ENCODE data around the gene SLC11A1.

Gene SLC11A1

GRCh38 chr2:218378053-218378452 is 4.0 kb upstream of the SLC11A1 start:
- no peaks in the 10 kb centered on the region for H3K4me1 ChIP-seq (ENCODE audit: control insufficient read depth, insufficient read depth, low read length)

GRCh38 chr2:218382785-218383184 is 712 bp downstream of the SLC11A1 start:
- H3K9me3 ChIP-seq (ENCODE audit: control insufficient read depth, insufficient read depth, low read depth, low read length): no peaks in the 10 kb centered on the region
- no peak for TF ChIP-seq ZBTB20 (tag by site-specific recombination; IDR thresholded peaks at IDR 0.05)
- TF ChIP-seq SALL2 (tag by site-specific recombination; IDR thresholded peaks at IDR 0.05; ENCODE audit: borderline replicate concordance): no peak
- no peak for TF ChIP-seq TRIM28 (IDR thresholded peaks at IDR 0.05; ENCODE audit: borderline replicate concordance, low read length)
- TF ChIP-seq, protein P1, sequence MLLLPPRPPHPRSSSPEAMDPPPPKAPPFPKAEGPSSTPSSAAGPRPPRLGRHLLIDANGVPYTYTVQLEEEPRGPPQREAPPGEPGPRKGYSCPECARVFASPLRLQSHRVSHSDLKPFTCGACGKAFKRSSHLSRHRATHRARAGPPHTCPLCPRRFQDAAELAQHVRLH (tag by site-specific recombination; IDR thresholded peaks at IDR 0.05): no peak
- TF ChIP-seq ZNF324 (tag by site-specific recombination; IDR thresholded peaks at IDR 0.05): no peak
- TF ChIP-seq ZNF239 (tag by site-specific recombination; IDR thresholded peaks at IDR 0.05): no peak
- no peak for TF ChIP-seq ZNF791 (tag by site-specific recombination; IDR thresholded peaks at IDR 0.05)
- no peak for TF ChIP-seq MZF1 (tag by site-specific recombination; IDR thresholded peaks at IDR 0.05; ENCODE audit: borderline replicate concordance)
- TF ChIP-seq ZNF621 (tag by site-specific recombination; IDR thresholded peaks at IDR 0.05): no peak
- TF ChIP-seq PRDM6 (tag by site-specific recombination; IDR thresholded peaks at IDR 0.05): no peak
- TF ChIP-seq ZNF138 (tag by site-specific recombination; IDR thresholded peaks at IDR 0.05; ENCODE audit: borderline replicate concordance): no peak
- TF ChIP-seq ZNF571 (tag by site-specific recombination; IDR thresholded peaks at IDR 0.05): no peak
- TF ChIP-seq, protein P2, sequence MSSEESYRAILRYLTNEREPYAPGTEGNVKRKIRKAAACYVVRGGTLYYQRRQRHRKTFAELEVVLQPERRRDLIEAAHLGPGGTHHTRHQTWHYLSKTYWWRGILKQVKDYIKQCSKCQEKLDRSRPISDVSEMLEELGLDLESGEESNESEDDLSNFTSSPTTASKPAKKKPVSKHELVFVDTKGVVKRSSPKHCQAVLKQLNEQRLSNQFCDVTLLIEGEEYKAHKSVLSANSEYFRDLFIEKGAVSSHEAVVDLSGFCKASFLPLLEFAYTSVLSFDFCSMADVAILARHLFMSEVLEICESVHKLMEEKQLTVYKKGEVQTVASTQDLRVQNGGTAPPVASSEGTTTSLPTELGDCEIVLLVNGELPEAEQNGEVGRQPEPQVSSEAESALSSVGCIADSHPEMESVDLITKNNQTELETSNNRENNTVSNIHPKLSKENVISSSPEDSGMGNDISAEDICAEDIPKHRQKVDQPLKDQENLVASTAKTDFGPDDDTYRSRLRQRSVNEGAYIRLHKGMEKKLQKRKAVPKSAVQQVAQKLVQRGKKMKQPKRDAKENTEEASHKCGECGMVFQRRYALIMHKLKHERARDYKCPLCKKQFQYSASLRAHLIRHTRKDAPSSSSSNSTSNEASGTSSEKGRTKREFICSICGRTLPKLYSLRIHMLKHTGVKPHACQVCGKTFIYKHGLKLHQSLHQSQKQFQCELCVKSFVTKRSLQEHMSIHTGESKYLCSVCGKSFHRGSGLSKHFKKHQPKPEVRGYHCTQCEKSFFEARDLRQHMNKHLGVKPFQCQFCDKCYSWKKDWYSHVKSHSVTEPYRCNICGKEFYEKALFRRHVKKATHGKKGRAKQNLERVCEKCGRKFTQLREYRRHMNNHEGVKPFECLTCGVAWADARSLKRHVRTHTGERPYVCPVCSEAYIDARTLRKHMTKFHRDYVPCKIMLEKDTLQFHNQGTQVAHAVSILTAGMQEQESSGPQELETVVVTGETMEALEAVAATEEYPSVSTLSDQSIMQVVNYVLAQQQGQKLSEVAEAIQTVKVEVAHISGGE (tag by site-specific recombination; conservative IDR thresholded peaks at IDR 0.05; ENCODE audit: low read depth): no peak
- no peak for TF ChIP-seq ZNF549 (tag by site-specific recombination; IDR thresholded peaks at IDR 0.05)
- TF ChIP-seq SCRT2 (tag by site-specific recombination; IDR thresholded peaks at IDR 0.05): no peak

More at GRCh38 chr2:218378053-218378452, 4.0 kb upstream of the SLC11A1 start:
- no peaks in the 10 kb centered on the region; a peak in 1 of 3 replicates for H3K36me3 ChIP-seq (ENCODE audit: control insufficient read depth in 2 of 2, insufficient read depth in 1 of 2, low read length in 2 of 2)
- ChIA-PET POLR2A (interaction anchor here (0.5 kb wide), 1 partner anchor 22 kb away, joined by 3 read pairs; the partner anchor contains the start of gene CTDSP1), CTCF (interaction anchor here (1.3 to 1.6 kb wide), 2 partner anchors 76 to 85 kb away, joined by 4 to 6 read pairs; no protein-coding TSS in a partner anchor)
- TF ChIP-seq, protein P3, sequence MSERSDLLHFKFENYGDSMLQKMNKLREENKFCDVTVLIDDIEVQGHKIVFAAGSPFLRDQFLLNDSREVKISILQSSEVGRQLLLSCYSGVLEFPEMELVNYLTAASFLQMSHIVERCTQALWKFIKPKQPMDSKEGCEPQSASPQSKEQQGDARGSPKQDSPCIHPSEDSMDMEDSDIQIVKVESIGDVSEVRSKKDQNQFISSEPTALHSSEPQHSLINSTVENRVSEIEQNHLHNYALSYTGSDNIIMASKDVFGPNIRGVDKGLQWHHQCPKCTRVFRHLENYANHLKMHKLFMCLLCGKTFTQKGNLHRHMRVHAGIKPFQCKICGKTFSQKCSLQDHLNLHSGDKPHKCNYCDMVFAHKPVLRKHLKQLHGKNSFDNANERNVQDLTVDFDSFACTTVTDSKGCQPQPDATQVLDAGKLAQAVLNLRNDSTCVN (tag by site-specific recombination; optimal IDR thresholded peaks at IDR 0.05): no peak
- TF ChIP-seq ZNF776 (tag by site-specific recombination; IDR thresholded peaks at IDR 0.05; ENCODE audit: borderline replicate concordance) (no peak), ZNF560 (tag by site-specific recombination; IDR thresholded peaks at IDR 0.05; ENCODE audit: borderline replicate concordance) (no peak), TRIM28 (IDR thresholded peaks at IDR 0.05; ENCODE audit: borderline replicate concordance, low read length) (no peak), ZNF311 (tag by site-specific recombination; IDR thresholded peaks at IDR 0.05; ENCODE audit: borderline replicate concordance) (no peak), ZNF501 (tag by site-specific recombination; IDR thresholded peaks at IDR 0.05) (no peak), ZNF248 (tag by site-specific recombination; IDR thresholded peaks at IDR 0.05) (no peak), ZBTB7A (tag by site-specific recombination; IDR thresholded peaks at IDR 0.05; ENCODE audit: low read depth) (no peak), ZNF148 (tag by site-specific recombination; IDR thresholded peaks at IDR 0.05; ENCODE audit: borderline replicate concordance) (no peak), ZBTB1 (tag by site-specific recombination; IDR thresholded peaks at IDR 0.05) (no peak), ZNF140 (tag by site-specific recombination; IDR thresholded peaks at IDR 0.05) (no peak)
- TF ChIP-seq, protein P4, sequence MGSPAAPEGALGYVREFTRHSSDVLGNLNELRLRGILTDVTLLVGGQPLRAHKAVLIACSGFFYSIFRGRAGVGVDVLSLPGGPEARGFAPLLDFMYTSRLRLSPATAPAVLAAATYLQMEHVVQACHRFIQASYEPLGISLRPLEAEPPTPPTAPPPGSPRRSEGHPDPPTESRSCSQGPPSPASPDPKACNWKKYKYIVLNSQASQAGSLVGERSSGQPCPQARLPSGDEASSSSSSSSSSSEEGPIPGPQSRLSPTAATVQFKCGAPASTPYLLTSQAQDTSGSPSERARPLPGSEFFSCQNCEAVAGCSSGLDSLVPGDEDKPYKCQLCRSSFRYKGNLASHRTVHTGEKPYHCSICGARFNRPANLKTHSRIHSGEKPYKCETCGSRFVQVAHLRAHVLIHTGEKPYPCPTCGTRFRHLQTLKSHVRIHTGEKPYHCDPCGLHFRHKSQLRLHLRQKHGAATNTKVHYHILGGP (tag by site-specific recombination; IDR thresholded peaks at IDR 0.05): no peak
- H3K9me3 ChIP-seq (ENCODE audit: control insufficient read depth, insufficient read depth, low read depth, low read length): no peaks in the 10 kb centered on the region
- H3K4me3 ChIP-seq (ENCODE audit: low read depth, low read length): no peak overlapping the region
- no peak overlapping the region for H3K27ac ChIP-seq (ENCODE audit: extremely low read depth, low read depth, low read length)

More at GRCh38 chr2:218382785-218383184, 712 bp downstream of the SLC11A1 start:
- Histone ChIP-seq H3K27ac (ENCODE audit: extremely low read depth, low read depth, low read length) (no peak overlapping the region), H3K36me3 (ENCODE audit: control insufficient read depth in 2 of 2, insufficient read depth in 1 of 2, low read length in 2 of 2) (no peaks in the 10 kb centered on the region; a peak in 1 of 3 replicates), H3K4me1 (ENCODE audit: control insufficient read depth, insufficient read depth, low read length) (0 out of 2 replicates have a peak, but pooled peaks cover 2% of the 10 kb centered on the region), H3K4me3 (ENCODE audit: low read depth, low read length) (no peak overlapping the region)
- POLR2A ChIA-PET: no interaction called here
- CTCF ChIA-PET: no interaction called here
